CD8-positive, alpha-beta memory T cell (primary cell): ENCODE results near the gene HDAC8. TPM values are rescaled to one million over a fixed set of nuclear protein-coding genes. Genes with fewer than 3 reads are reported as not detected.

Experiments used
- CTCF ChIA-PET: fragments of 350-600 bp; sonication (Branson Sonifier 250); formaldehyde crosslinking; loops from one replicate; lab custom pipeline; 2021; ENCODE audit warnings: antibody characterized with exemption; lab: Charles Lee
- POLR2A ChIA-PET: fragments of 350-600 bp; sonication (Branson Sonifier 250); formaldehyde crosslinking; loops from one replicate; lab custom pipeline; 2021; ENCODE audit warnings: antibody characterized with exemption; lab: Charles Lee
- DNase-seq, 5 donors: peaks; one replicate each; pipeline versions ENCODE4 v3.0.0 to v3.0.0-alpha.2; 2020 to 2022; ENCODE audit warnings: mixed read lengths in 1 of 5
- H3K27ac ChIP-seq: one replicate; pipeline ENCODE4 v1.7.0; 2013; ENCODE audit warnings: low read depth, mild to moderate bottlenecking, low read length, moderate library complexity
- H3K27me3 ChIP-seq: 2 replicates; pipeline ENCODE4 v1.7.0; 2013; ENCODE audit warnings: low read length, mild to moderate bottlenecking; ENCODE audit not compliant: insufficient read depth, poor library complexity, severe bottlenecking
- H3K36me3 ChIP-seq: 2 replicates; pipeline ENCODE4 v1.7.0; 2013; ENCODE audit warnings: mild to moderate bottlenecking, low read length, moderate library complexity; ENCODE audit not compliant: insufficient read depth
- H3K4me1 ChIP-seq: 2 replicates; pipeline ENCODE4 v1.7.0; 2013; ENCODE audit warnings: mild to moderate bottlenecking, low read length, moderate library complexity; ENCODE audit not compliant: insufficient read depth
- H3K4me3 ChIP-seq: 2 replicates; pipeline ENCODE4 v1.7.0; 2013; ENCODE audit warnings: mild to moderate bottlenecking, low read length
- H3K9me3 ChIP-seq: 2 replicates; pipeline ENCODE4 v1.7.0; 2013; ENCODE audit warnings: mild to moderate bottlenecking, low read length
- H3K27ac Mint-ChIP-seq, 8 donors: one replicate each; pipeline ENCODE4 v1.8.0; 2020 to 2021; ENCODE audit warnings: mixed read lengths in 8 of 8, mild to moderate bottlenecking in 6 of 8, inconsistent platforms in 3 of 8, moderate library complexity in 3 of 8
- H3K27me3 Mint-ChIP-seq, 2 donors: one replicate each; pipeline ENCODE4 v1.8.0; 2020 to 2021; ENCODE audit warnings: mixed read lengths in 2 of 2, mild to moderate bottlenecking in 1 of 2, moderate library complexity in 1 of 2
- H3K36me3 Mint-ChIP-seq, 3 donors: one replicate each; pipeline ENCODE4 v1.8.0; 2020 to 2021; ENCODE audit warnings: mixed read lengths in 3 of 3, inconsistent platforms in 1 of 3, mild to moderate bottlenecking in 1 of 3
- H3K4me1 Mint-ChIP-seq, 3 donors: one replicate each; pipeline ENCODE4 v1.8.0; 2020 to 2021; ENCODE audit warnings: mixed read lengths in 3 of 3, inconsistent platforms in 1 of 3, mild to moderate bottlenecking in 1 of 3
- H3K4me3 Mint-ChIP-seq, 7 donors: one replicate each; pipeline ENCODE4 v1.8.0; 2020 to 2021; ENCODE audit warnings: mixed read lengths in 7 of 7, mild to moderate bottlenecking in 6 of 7, moderate library complexity in 4 of 7, inconsistent platforms in 2 of 7
- H3K9me3 Mint-ChIP-seq, 5 donors: one replicate each; pipeline ENCODE4 v1.8.0; 2020 to 2022; ENCODE audit warnings: mixed read lengths in 5 of 5, mild to moderate bottlenecking in 3 of 5, moderate library complexity in 2 of 5, inconsistent platforms in 1 of 5
- polyA plus RNA-seq: library from polyadenylated mRNA; unstranded; fragments of 300-500 nt; fragmentation: Illumina TruSeq; gene quantifications from one replicate; pipeline ENCODE4 v1.2.3, GENCODE V29; 2021
- total RNA-seq, 2 experiments: library from RNA; stranded (reverse); gene quantifications; one replicate each; pipeline ENCODE4 v1.2.3, GENCODE V29; 2021

HDAC8 gene
- total and polyA plus RNA-seq, 3 experiments from 2014 or later: 16.4 to 17.8 (median 17.3) TPM

- no peaks in the 10 kb centered on the region for H3K4me1 ChIP-seq
- no peak overlapping the region for H3K4me3 Mint-ChIP-seq
- peaks cover 0 to 5% (median 4%) of the 10 kb centered on the region in 3 donors for H3K36me3 Mint-ChIP-seq
Observed at GRCh38 chrX:72381439-72382201, 191.0 kb downstream of the HDAC8 start.

GRCh38 chrX:72376124-72376523, 196.5 kb downstream of the HDAC8 start:
- no peak overlapping the region for H3K27ac Mint-ChIP-seq
- Histone ChIP-seq H3K4me1 (no peaks in the 10 kb centered on the region), H3K27me3 (no peaks in the 10 kb centered on the region), H3K27ac (no peak overlapping the region), H3K36me3 (no peaks in the 10 kb centered on the region), H3K4me3 (no peak overlapping the region), H3K9me3 (no peaks in the 10 kb centered on the region)
- H3K36me3 Mint-ChIP-seq: peaks cover 0 to under 1% (median 0%) of the 10 kb centered on the region in 3 donors
- H3K27me3 Mint-ChIP-seq: peaks cover 0 to 3% of the 10 kb centered on the region in 2 donors
- no peaks in the 10 kb centered on the region for H3K4me1 Mint-ChIP-seq
- ChIA-PET POLR2A (no interaction called here), CTCF (no interaction called here)
- DNase-seq: no peak
- H3K9me3 Mint-ChIP-seq: no peaks in the 10 kb centered on the region
- no peak overlapping the region for H3K4me3 Mint-ChIP-seq

More at GRCh38 chrX:72381439-72382201, 191.0 kb downstream of the HDAC8 start:
- H3K27me3 Mint-ChIP-seq: no peaks in the 10 kb centered on the region
- peak overlapping the region in 1 of 8 donors; percentile 58 for H3K27ac Mint-ChIP-seq
- no peaks in the 10 kb centered on the region for H3K9me3 Mint-ChIP-seq
- Histone ChIP-seq H3K4me3 (no peak overlapping the region), H3K9me3 (no peaks in the 10 kb centered on the region), H3K36me3 (no peaks in the 10 kb centered on the region), H3K27me3 (no peaks in the 10 kb centered on the region), H3K27ac (no peak overlapping the region)
- ChIA-PET CTCF (no interaction called here), POLR2A (no interaction called here)
- no peaks in the 10 kb centered on the region for H3K4me1 Mint-ChIP-seq
- no peak for DNase-seq

- DNase-seq: no peak
- Histone ChIP-seq H3K36me3 (no peaks in the 10 kb centered on the region), H3K27ac (no peak overlapping the region), H3K9me3 (no peaks in the 10 kb centered on the region), H3K27me3 (no peaks in the 10 kb centered on the region), H3K4me1 (no peaks in the 10 kb centered on the region), H3K4me3 (no peak overlapping the region)
- POLR2A ChIA-PET: no interaction called here
- H3K27ac Mint-ChIP-seq: no peak overlapping the region
- CTCF ChIA-PET: no interaction called here
- peaks cover 0 to 5% of the 10 kb centered on the region in 2 donors for H3K27me3 Mint-ChIP-seq
- peaks cover 0 to 1% (median 0%) of the 10 kb centered on the region in 3 donors for H3K36me3 Mint-ChIP-seq
- no peak overlapping the region for H3K4me3 Mint-ChIP-seq
- no peaks in the 10 kb centered on the region for H3K9me3 Mint-ChIP-seq
- H3K4me1 Mint-ChIP-seq: no peaks in the 10 kb centered on the region
Observed at GRCh38 chrX:72373136-72373535, 199.5 kb downstream of the HDAC8 start.

- no peak overlapping the region for H3K4me3 ChIP-seq
- H3K4me3 Mint-ChIP-seq: no peak overlapping the region
- POLR2A ChIA-PET: no interaction called here
- no peaks in the 10 kb centered on the region for H3K36me3 ChIP-seq
- H3K4me1 Mint-ChIP-seq: no peaks in the 10 kb centered on the region
- CTCF ChIA-PET: no interaction called here
- no peaks in the 10 kb centered on the region for H3K4me1 ChIP-seq
- no peak overlapping the region for H3K27ac Mint-ChIP-seq
- DNase-seq: no peak
- H3K9me3 ChIP-seq: no peaks in the 10 kb centered on the region
- no peaks in the 10 kb centered on the region for H3K9me3 Mint-ChIP-seq
- H3K27me3 ChIP-seq: no peaks in the 10 kb centered on the region
- H3K27me3 Mint-ChIP-seq: peaks cover 0 to 5% of the 10 kb centered on the region in 2 donors
- peaks cover 0 to 1% (median 0%) of the 10 kb centered on the region in 3 donors for H3K36me3 Mint-ChIP-seq
- no peak overlapping the region for H3K27ac ChIP-seq
Observed at GRCh38 chrX:72372735-72373134, 199.9 kb downstream of the HDAC8 start.

GRCh38 chrX:72371405-72371804, 201.2 kb downstream of the HDAC8 start:
- ChIA-PET POLR2A (no interaction called here), CTCF (no interaction called here)
- Mint-ChIP-seq H3K9me3 (no peaks in the 10 kb centered on the region), H3K4me3 (no peak overlapping the region), H3K27ac (no peak overlapping the region), H3K36me3 (peaks cover 0 to 1% (median 0%) of the 10 kb centered on the region in 3 donors), H3K27me3 (peaks cover 0 to 9% of the 10 kb centered on the region in 2 donors), H3K4me1 (no peaks in the 10 kb centered on the region)
- Histone ChIP-seq H3K4me3 (no peak overlapping the region), H3K36me3 (no peaks in the 10 kb centered on the region), H3K27ac (no peak overlapping the region), H3K9me3 (no peaks in the 10 kb centered on the region), H3K27me3 (no peaks in the 10 kb centered on the region), H3K4me1 (no peaks in the 10 kb centered on the region)
- no peak for DNase-seq

GRCh38 chrX:72368796-72369195, 203.8 kb downstream of the HDAC8 start:
- H3K27ac Mint-ChIP-seq: no peak overlapping the region

GRCh38 chrX:72367516-72367915, 205.1 kb downstream of the HDAC8 start:
- Mint-ChIP-seq H3K4me1 (no peaks in the 10 kb centered on the region), H3K27ac (no peak overlapping the region), H3K9me3 (no peaks in the 10 kb centered on the region), H3K4me3 (no peak overlapping the region), H3K27me3 (peaks cover 0 to 6% of the 10 kb centered on the region in 2 donors), H3K36me3 (peaks cover 0 to 7% (median 2%) of the 10 kb centered on the region in 3 donors)
- ChIA-PET CTCF (no interaction called here), POLR2A (no interaction called here)
- H3K4me1 ChIP-seq: no peaks in the 10 kb centered on the region
- no peak overlapping the region for H3K27ac ChIP-seq
- H3K36me3 ChIP-seq: no peaks in the 10 kb centered on the region
- DNase-seq: no peak
- no peaks in the 10 kb centered on the region for H3K9me3 ChIP-seq
- no peak overlapping the region for H3K4me3 ChIP-seq
- no peaks in the 10 kb centered on the region for H3K27me3 ChIP-seq

More at GRCh38 chrX:72368796-72369195, 203.8 kb downstream of the HDAC8 start:
- no peaks in the 10 kb centered on the region for H3K4me1 ChIP-seq
- no peaks in the 10 kb centered on the region for H3K4me1 Mint-ChIP-seq
- H3K27me3 ChIP-seq: no peaks in the 10 kb centered on the region
- no peaks in the 10 kb centered on the region for H3K36me3 ChIP-seq
- H3K9me3 ChIP-seq: no peaks in the 10 kb centered on the region
- no peak overlapping the region for H3K4me3 Mint-ChIP-seq
- peaks cover 0 to 6% of the 10 kb centered on the region in 2 donors for H3K27me3 Mint-ChIP-seq
- ChIA-PET CTCF (no interaction called here), POLR2A (no interaction called here)
- no peak overlapping the region for H3K27ac ChIP-seq
- DNase-seq: no peak
- H3K9me3 Mint-ChIP-seq: no peaks in the 10 kb centered on the region
- peaks cover 0 to 4% (median 2%) of the 10 kb centered on the region in 3 donors for H3K36me3 Mint-ChIP-seq
- H3K4me3 ChIP-seq: no peak overlapping the region

- CTCF ChIA-PET: no interaction called here
- H3K9me3 ChIP-seq: no peaks in the 10 kb centered on the region
- no peaks in the 10 kb centered on the region for H3K36me3 ChIP-seq
- no peak overlapping the region for H3K27ac ChIP-seq
- no peaks in the 10 kb centered on the region for H3K27me3 ChIP-seq
- Mint-ChIP-seq H3K27ac (no peak overlapping the region), H3K36me3 (peaks cover 0 to 7% (median 2%) of the 10 kb centered on the region in 3 donors), H3K4me3 (no peak overlapping the region), H3K4me1 (no peaks in the 10 kb centered on the region), H3K27me3 (peaks cover 0 to 6% of the 10 kb centered on the region in 2 donors), H3K9me3 (no peaks in the 10 kb centered on the region)
- no peaks in the 10 kb centered on the region for H3K4me1 ChIP-seq
- DNase-seq: no peak
- POLR2A ChIA-PET: no interaction called here
- H3K4me3 ChIP-seq: no peak overlapping the region
Observed at GRCh38 chrX:72366701-72367454, 205.8 kb downstream of the HDAC8 start.
